Activated naive CD4-positive, alpha-beta T cell treated with anti-CD3 and anti-CD28 coated beads, Interleukin-2, amount 10 ng/mL, durations not matched to agents 7 days and 5 days (primary cell): Measurements from ENCODE around the gene MAPKBP1.

Experiments used
- CTCF ChIA-PET: fragments of 350-600 bp; sonication (Branson Sonifier 250); formaldehyde crosslinking; loops from one replicate; lab custom pipeline; 2021; ENCODE audit warnings: antibody characterized with exemption; lab: Charles Lee
- DNase-seq: peaks from one replicate; pipeline ENCODE4 v3.0.0-alpha.2; 2020
- H3K27ac Mint-ChIP-seq: one replicate; pipeline ENCODE4 v1.8.0; 2021; ENCODE audit warnings: mild to moderate bottlenecking, moderate library complexity, mixed read lengths
- H3K27me3 Mint-ChIP-seq: one replicate; pipeline ENCODE4 v1.8.0; 2021; ENCODE audit warnings: mild to moderate bottlenecking, mixed read lengths
- H3K36me3 Mint-ChIP-seq: one replicate; pipeline ENCODE4 v1.8.0; 2021; ENCODE audit warnings: mixed read lengths
- H3K4me1 Mint-ChIP-seq: one replicate; pipeline ENCODE4 v1.8.0; 2021; ENCODE audit warnings: mixed read lengths
- H3K4me3 Mint-ChIP-seq: one replicate; pipeline ENCODE4 v1.8.0; 2021; ENCODE audit warnings: mild to moderate bottlenecking, moderate library complexity, mixed read lengths
- H3K9me3 Mint-ChIP-seq: one replicate; pipeline ENCODE4 v1.8.0; 2021; ENCODE audit warnings: mixed read lengths

The MAPKBP1 gene

DNA sequence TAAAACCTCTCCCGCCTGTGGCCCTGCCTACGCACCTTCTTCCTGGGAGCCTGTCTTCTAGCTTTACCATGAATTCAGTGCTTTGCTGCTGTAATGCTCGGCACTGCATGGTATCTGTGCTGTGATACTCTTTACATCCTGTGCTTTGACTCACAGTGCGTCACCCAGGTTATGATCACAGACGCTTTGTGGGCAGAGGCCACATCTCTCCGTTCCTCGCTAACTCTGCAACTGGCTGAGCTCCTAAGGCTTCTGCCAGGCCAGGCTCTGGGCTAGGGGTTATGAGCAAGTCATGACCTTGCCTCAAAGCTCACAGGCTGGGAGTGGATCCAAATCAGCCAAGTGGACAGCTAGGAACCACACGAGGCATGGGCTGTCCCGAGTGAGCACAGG, 96.4 kb downstream of the MAPKBP1 start:
- CTCF ChIA-PET: interaction anchor here (0.7 to 1.3 kb wide), 5 partner anchors 13 to 96 kb away, joined by 3 to 4 read pairs (median 3); partner anchors contain the start of gene MAPKBP1
- Mint-ChIP-seq H3K36me3 (no peaks in the 10 kb centered on the region), H3K27me3 (peaks cover 41% of the 10 kb centered on the region), H3K4me3 (no peak overlapping the region), H3K27ac (peak overlapping the region; percentile 87), H3K9me3 (no peaks in the 10 kb centered on the region), H3K4me1 (peaks cover 12% of the 10 kb centered on the region)
- peak; percentile 74 for DNase-seq

GRCh38 chr15:41871175-41871905, 97.1 kb downstream of the MAPKBP1 start:
- CTCF ChIA-PET: interaction anchor here (0.7 to 1.3 kb wide), 5 partner anchors 14 to 97 kb away, joined by 3 to 4 read pairs (median 3); partner anchors contain the start of gene MAPKBP1
- Mint-ChIP-seq H3K27me3 (peaks cover 41% of the 10 kb centered on the region), H3K4me3 (no peak overlapping the region), H3K4me1 (peaks cover 12% of the 10 kb centered on the region), H3K27ac (peak overlapping the region; percentile 87), H3K36me3 (no peaks in the 10 kb centered on the region), H3K9me3 (no peaks in the 10 kb centered on the region)
- no peak for DNase-seq

- CTCF ChIA-PET: interaction anchor here (1.3 kb wide), 1 partner anchor 98 kb away, joined by 3 read pairs; the partner anchor contains the start of gene MAPKBP1
- no peaks in the 10 kb centered on the region for H3K9me3 Mint-ChIP-seq
Observed at GRCh38 chr15:41872166-41872747, 98.0 kb downstream of the MAPKBP1 start.

DNA sequence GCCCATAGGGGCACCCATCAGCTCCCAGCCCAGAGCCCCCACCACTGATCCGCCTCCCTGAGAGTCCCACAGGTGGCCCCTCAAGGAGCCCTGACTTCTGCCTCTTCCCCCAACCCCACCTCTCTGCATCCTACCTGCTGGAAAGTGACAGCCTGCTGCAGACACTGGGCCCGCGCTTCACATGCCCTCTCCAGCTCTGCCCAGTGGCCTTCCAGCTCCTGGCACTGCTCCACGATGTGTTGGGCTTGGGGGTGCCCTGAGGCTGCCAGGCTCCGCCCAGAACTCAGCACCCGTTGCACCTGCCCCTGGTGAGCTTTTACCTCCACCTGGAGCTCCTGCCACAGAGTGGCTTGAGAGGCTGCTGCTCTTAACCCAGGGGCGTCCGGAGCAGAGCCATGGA, 99.4 kb downstream of the MAPKBP1 start:
- peaks cover 12% of the 10 kb centered on the region for H3K4me1 Mint-ChIP-seq
- CTCF ChIA-PET: no interaction called here
- peaks cover 36% of the 10 kb centered on the region for H3K27me3 Mint-ChIP-seq
- H3K36me3 Mint-ChIP-seq: no peaks in the 10 kb centered on the region
- no peak overlapping the region for H3K27ac Mint-ChIP-seq
- H3K9me3 Mint-ChIP-seq: no peaks in the 10 kb centered on the region
- no peak for DNase-seq
- no peak overlapping the region for H3K4me3 Mint-ChIP-seq

More at GRCh38 chr15:41872166-41872747, 98.0 kb downstream of the MAPKBP1 start:
- H3K27ac Mint-ChIP-seq: no peak overlapping the region
- no peak overlapping the region for H3K4me3 Mint-ChIP-seq
- no peaks in the 10 kb centered on the region for H3K36me3 Mint-ChIP-seq
- DNase-seq: no peak
- peaks cover 12% of the 10 kb centered on the region for H3K4me1 Mint-ChIP-seq
- peaks cover 39% of the 10 kb centered on the region for H3K27me3 Mint-ChIP-seq

DNA sequence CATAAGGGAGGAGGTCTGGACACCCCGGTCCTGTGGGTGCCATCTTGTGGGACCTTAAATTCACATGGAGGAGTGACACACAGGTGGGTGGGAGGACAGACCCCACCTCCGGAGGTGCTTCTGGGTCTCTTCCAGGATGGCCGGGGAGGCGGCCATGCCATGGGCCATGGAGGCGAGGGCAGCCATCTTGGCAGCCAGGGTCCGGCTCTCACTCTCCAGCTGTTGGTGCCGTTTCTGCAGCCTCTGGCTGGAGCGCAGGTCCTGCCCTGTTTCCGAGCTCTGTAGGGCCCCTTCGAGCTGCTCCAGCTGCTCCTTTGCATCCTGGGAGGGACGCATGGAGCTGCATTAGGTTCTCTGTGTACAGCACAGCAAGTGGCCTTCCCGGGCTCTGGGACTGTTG, 100.5 kb downstream of the MAPKBP1 start:
- no peak overlapping the region for H3K4me3 Mint-ChIP-seq
- H3K27me3 Mint-ChIP-seq: peaks cover 39% of the 10 kb centered on the region
- no peak for DNase-seq
- no peaks in the 10 kb centered on the region for H3K36me3 Mint-ChIP-seq
- H3K27ac Mint-ChIP-seq: no peak overlapping the region
- peaks cover 10% of the 10 kb centered on the region for H3K4me1 Mint-ChIP-seq
- H3K9me3 Mint-ChIP-seq: no peaks in the 10 kb centered on the region
- CTCF ChIA-PET: interaction anchor here (1.2 kb wide), 1 partner anchor 30 kb away, joined by 3 read pairs; no protein-coding TSS in a partner anchor

DNA sequence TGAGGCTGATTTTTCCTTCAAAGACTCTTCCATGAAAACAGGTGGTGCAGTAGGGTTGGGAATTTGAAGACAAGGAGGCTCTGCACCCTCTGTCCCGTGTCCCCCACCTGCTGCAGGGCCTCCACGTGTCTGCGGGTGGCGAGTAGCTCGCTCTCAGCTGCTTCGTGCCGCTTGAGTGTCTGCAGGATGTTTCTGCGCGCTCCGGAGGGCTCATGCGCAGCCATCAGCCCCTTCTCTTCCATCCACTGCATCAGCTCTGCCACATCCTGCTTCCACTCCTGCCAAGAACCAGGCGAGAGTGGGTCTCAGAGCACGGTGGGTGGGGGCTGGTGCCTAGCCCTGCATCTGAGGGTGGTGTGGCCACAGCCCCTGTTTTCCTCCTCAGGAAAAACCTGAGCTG, 101.7 kb downstream of the MAPKBP1 start:
- H3K4me1 Mint-ChIP-seq: peaks cover 3% of the 10 kb centered on the region
- H3K4me3 Mint-ChIP-seq: no peak overlapping the region
- peak overlapping the region; percentile 60 for H3K27ac Mint-ChIP-seq
- CTCF ChIA-PET: no interaction called here
- no peak for DNase-seq
- no peaks in the 10 kb centered on the region for H3K36me3 Mint-ChIP-seq
- no peaks in the 10 kb centered on the region for H3K9me3 Mint-ChIP-seq
- H3K27me3 Mint-ChIP-seq: peaks cover 52% of the 10 kb centered on the region

- peaks cover 59% of the 10 kb centered on the region for H3K27me3 Mint-ChIP-seq
- H3K4me3 Mint-ChIP-seq: no peak overlapping the region
- CTCF ChIA-PET: interaction anchor here (1.0 kb wide), 1 partner anchor 15 kb away, joined by 3 read pairs; no protein-coding TSS in a partner anchor
- DNase-seq: no peak
- H3K36me3 Mint-ChIP-seq: no peaks in the 10 kb centered on the region
- H3K4me1 Mint-ChIP-seq: peaks cover 3% of the 10 kb centered on the region
- H3K27ac Mint-ChIP-seq: no peak overlapping the region
- H3K9me3 Mint-ChIP-seq: no peaks in the 10 kb centered on the region
Observed at GRCh38 chr15:41876689-41877088, 102.4 kb downstream of the MAPKBP1 start.
